Measurements from ENCODE around the gene ARL16.

- TF ChIP-seq POLR2A (IDR thresholded peaks at IDR 0.05): no peak
- TF ChIP-seq CTCF (IDR thresholded peaks at IDR 0.05): no peak
These were observed 42.4 kb upstream of the ARL16 start for GRCh38 chr17:81726004-81726403.

Data from heart left ventricle (tissue), 13 donors.